GM21423 (cell line): ENCODE results near the gene TFB1M.
"Not testable (repeated sequence)": the region's sequence is repeated elsewhere in the genome, so short reads cannot be mapped to it uniquely, and the experiment has no call there.

Experiments used
- ATAC-seq: cut with Tn5 transposase; IDR thresholded peaks from one replicate; pipeline ENCODE4 v1.9.1; 2021; ENCODE audit warnings: mild to moderate bottlenecking, moderate library complexity; ENCODE audit not compliant: unreplicated experiment

TFB1M gene

GRCh38 chr6:155306958-155307357, 7.3 kb downstream of the TFB1M start:
- no peak for ATAC-seq

GRCh38 chr6:155303361-155303870, 10.9 kb downstream of the TFB1M start:
- no peak for ATAC-seq

- ATAC-seq: no peak
Measured at GRCh38 chr6:155301867-155302266, 12.4 kb downstream of the TFB1M start.

GRCh38 chr6:155297669-155298068, 16.6 kb downstream of the TFB1M start:
- no peak for ATAC-seq

GRCh38 chr6:155292711-155293110, 21.6 kb downstream of the TFB1M start:
- no peak for ATAC-seq

- no peak for ATAC-seq
Measured at GRCh38 chr6:155291291-155291690, 23.0 kb downstream of the TFB1M start.

- no peak for ATAC-seq
Measured at GRCh38 chr6:155290491-155290890, 23.8 kb downstream of the TFB1M start.

- ATAC-seq: no peak
Measured at GRCh38 chr6:155287762-155288161, 26.5 kb downstream of the TFB1M start.

- no peak for ATAC-seq
Measured at GRCh38 chr6:155284775-155285174, 29.5 kb downstream of the TFB1M start.

GRCh38 chr6:155278319-155279049, 35.8 kb downstream of the TFB1M start:
- no peak for ATAC-seq

GRCh38 chr6:155276638-155277037, 37.6 kb downstream of the TFB1M start:
- ATAC-seq: no peak

- no peak for ATAC-seq
Measured at GRCh38 chr6:155275808-155276480, 38.3 kb downstream of the TFB1M start.

GRCh38 chr6:155274533-155274932, 39.8 kb downstream of the TFB1M start:
- ATAC-seq: no peak

- ATAC-seq: no peak
Measured at GRCh38 chr6:155274106-155274505, 40.2 kb downstream of the TFB1M start.

GRCh38 chr6:155273431-155273830, 40.9 kb downstream of the TFB1M start:
- ATAC-seq: no peak

- ATAC-seq: no peak
Measured at GRCh38 chr6:155272353-155273232, 41.7 kb downstream of the TFB1M start.

GRCh38 chr6:155271145-155271544, 43.1 kb downstream of the TFB1M start:
- ATAC-seq: no peak

- ATAC-seq: no peak
Measured at GRCh38 chr6:155270561-155271091, 43.7 kb downstream of the TFB1M start.

- no peak for ATAC-seq
Measured at GRCh38 chr6:155269765-155270164, 44.5 kb downstream of the TFB1M start.

GRCh38 chr6:155268088-155268867, 46.0 kb downstream of the TFB1M start:
- ATAC-seq: not testable (repeated sequence)
